ENCODE measurements around the gene RPS16.
A peak's percentile ranks its signal among the peaks of the same experiment; 100 is the strongest.

The RPS16 gene

DNA sequence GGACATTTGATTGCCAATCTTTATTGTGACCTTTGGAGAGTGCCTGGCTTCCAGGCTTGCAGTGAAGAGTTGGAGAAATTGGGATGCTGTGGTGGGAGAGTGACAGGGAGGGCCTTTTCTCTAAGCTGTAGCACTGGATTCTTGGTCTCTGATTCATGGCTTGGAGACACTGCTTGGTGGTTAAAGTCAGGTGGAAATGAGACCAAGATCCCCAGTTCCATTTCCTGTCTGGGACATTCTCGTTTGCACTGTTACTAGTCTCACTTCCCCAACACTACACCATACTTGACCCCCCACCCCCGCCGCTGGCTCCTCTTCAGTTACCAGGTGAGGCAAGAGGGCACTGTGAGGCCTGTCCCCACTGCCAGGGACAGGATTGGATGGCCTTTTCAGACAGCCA is 12.5 kb upstream of the RPS16 start:
- peak overlapping the region; percentile 32 for H3K4me3 ChIP-seq (ENCODE audit: low read depth, low read length)
- no peak for TF ChIP-seq CTCF (IDR thresholded peaks at IDR 0.05; ENCODE audit: borderline replicate concordance, insufficient read depth, low read depth, low read length)

DNA sequence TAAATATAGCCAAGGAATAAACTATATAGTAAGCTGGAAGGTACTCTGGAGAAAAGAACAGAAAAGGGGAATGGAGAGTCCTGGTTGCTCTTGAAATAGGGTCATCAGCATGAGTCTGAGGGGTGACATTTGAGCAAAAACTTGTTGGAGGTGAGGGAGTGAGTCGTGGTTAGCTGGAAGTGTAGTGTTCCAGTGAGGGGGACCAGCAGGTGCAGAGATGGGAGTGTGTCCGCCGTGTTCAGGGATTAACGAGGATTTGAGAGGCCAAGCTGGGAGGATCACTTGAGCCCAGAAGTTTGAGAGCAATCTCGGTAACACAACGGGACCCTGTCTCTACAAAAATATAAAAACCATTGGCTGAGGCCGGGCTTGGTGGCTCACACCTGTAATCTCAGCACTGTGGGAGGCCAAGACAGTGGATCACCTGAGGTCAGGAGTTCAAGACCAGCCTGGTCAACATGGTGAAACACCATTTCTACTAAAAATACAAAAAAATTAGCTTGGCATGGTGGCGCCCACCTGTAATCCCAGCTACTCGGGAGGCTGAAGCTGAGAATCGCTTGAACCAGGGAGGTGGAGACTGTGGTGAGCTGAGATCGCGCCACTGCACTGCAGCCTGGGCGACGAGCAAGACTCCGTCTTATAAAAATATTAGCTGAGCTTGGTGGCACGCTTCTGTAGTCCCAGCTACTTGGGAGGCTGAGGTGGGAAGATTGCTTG is 10.8 kb upstream of the RPS16 start:
- TF ChIP-seq CTCF (IDR thresholded peaks at IDR 0.05; ENCODE audit: borderline replicate concordance, insufficient read depth, low read depth, low read length): no peak
- peak overlapping the region; percentile 99 for H3K4me3 ChIP-seq (ENCODE audit: low read depth, low read length)

DNA sequence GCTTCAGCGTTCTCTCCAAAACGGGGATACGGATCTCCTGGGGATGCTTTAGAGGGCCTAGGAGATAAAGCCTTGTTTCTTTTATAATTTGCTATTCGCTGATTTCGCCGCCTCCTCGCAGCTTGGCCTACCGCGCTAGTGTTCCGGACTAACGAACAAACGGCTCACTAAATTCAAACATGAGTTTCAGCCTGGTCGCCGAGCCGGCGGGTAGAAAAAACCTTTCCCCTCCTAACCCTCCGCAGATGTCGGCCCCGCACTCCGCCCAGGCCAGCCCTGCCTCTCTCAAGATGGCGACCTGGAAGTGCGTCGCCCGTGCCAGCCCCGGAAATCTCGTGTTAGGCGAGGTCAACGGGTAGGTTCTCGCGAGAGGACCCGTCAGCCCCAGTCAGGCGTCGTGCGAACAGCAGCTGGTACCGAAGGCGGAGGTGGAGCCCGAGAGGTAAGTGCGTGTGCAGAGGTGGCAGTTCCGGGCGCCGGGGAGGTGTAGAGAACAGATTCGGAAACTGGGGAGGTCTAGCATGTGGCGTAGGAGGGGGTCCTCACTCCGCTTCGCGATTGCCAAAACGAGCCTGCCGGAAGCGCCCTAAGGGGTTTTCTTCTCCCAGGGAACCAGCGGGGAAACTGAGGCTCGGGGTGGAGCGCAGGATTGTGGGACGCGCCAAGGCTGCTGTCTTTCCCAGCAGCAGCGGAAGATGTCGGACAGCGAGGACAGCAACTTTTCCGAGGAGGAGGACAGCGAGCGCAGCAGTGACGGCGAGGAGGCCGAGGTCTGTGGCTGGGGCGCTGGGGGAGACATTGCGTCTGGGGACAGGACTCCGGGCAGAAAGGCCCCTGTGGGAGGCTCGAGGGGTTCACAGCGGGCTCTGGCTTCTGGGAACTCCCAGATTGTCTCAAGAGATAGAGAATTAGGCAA is 9.7 kb upstream of the RPS16 start, which contains the start of gene SUPT5H:
Gene SUPT5H (plus strand): TSS at position 387 of the 916 bp plus-strand sequence. CDS start 309 bp downstream, at position 696.
- peak within 1 kb of the TSS; percentile 99 for H3K4me3 ChIP-seq (ENCODE audit: low read depth, low read length)
- no peak for TF ChIP-seq CTCF (IDR thresholded peaks at IDR 0.05; ENCODE audit: borderline replicate concordance, insufficient read depth, low read depth, low read length)

GRCh38 chr19:39444598-39445195 is 8.9 kb upstream of the RPS16 start:
- H3K4me3 ChIP-seq (ENCODE audit: low read depth, low read length): peak overlapping the region; percentile 99
- no peak for TF ChIP-seq CTCF (IDR thresholded peaks at IDR 0.05; ENCODE audit: borderline replicate concordance, insufficient read depth, low read depth, low read length)

DNA sequence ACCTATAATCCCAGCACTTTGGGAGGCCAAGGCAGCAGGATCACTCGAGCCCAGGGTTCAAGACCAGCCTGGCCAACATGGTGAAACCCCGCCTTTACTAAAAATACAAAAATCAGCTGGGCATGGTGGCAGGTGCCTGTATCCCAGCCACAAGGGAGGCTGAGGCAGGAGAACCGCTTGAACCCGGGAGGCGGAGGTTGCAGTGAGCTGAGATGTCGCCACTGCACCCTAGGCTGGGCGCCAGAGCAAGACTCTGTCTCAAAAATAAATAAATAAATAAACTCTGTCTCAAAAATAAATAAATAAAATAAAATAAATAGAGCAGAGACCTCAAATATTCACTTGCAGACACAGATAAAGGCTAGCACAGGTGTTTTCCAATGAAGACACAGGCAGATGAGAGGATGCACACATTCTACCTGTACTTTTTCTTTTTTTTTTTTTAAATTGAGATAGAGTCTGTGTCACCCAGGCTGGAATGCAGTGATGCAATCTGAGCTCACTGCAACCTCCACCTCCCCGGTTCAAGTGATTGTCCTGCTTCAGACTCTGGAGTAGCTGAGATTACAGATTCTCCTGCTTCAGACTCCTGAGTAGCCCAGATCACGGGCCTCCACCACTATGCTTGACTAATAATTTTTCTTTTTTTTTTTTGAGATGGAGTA is 2.7 kb upstream of the RPS16 start:
- no peak overlapping the region for H3K4me3 ChIP-seq (ENCODE audit: low read depth, low read length)
- TF ChIP-seq CTCF (IDR thresholded peaks at IDR 0.05; ENCODE audit: borderline replicate concordance, insufficient read depth, low read depth, low read length): no peak

DNA sequence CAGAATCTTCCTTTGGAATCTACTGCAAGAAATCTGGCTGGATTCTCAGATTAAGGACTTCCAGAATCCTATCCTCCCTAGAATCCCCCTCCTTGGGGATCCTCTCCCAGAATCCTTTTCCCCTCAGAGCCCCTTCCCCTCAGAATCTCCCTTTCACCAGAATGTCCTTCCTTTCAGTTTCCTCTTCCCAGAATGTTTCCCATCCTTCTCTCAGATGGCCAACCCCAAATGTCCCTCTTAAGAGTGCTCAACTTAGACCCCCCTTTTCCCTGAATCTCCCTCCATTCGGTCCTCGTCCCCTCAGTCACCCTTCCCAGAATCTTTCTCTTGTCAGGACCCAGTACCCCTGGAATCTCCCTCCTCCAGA is 584 bp upstream of the RPS16 start:
- no peak for TF ChIP-seq CTCF (IDR thresholded peaks at IDR 0.05; ENCODE audit: borderline replicate concordance, insufficient read depth, low read depth, low read length)
- H3K4me3 ChIP-seq (ENCODE audit: low read depth, low read length): peak overlapping the region; percentile 55

All from GM12875 (cell line).